Endothelial cell of umbilical vein (primary cell): ENCODE measurements around the gene EPS15.

Source experiments
- CTCF ChIP-seq, 2 donors: IDR thresholded peaks; 1 replicate in 1 of 2; 2 replicates in 1 of 2; pipeline ENCODE4 v1.5.1; 2011; ENCODE audit warnings: low read length in 2 of 2, mild to moderate bottlenecking in 2 of 2, moderate library complexity in 2 of 2, control low read depth in 1 of 2, inconsistent platforms in 1 of 2, low read depth in 1 of 2; ENCODE audit not compliant: insufficient read depth in 1 of 2; ENCODE audit errors: extremely low read depth in 1 of 2
- EZH2 ChIP-seq: IDR thresholded peaks from 2 replicates; pipeline ENCODE4 v1.6.1; 2012; ENCODE audit warnings: borderline replicate concordance, low read depth, mild to moderate bottlenecking, moderate library complexity, low read length, inconsistent platforms; ENCODE audit not compliant: severe bottlenecking
- GATA2 ChIP-seq: IDR thresholded peaks from 2 replicates; pipeline ENCODE4 v1.7.0; 2011; ENCODE audit warnings: low read depth, mild to moderate bottlenecking, moderate library complexity, mixed read lengths, low read length; ENCODE audit not compliant: insufficient read length, insufficient read depth
- JUN ChIP-seq: IDR thresholded peaks from 2 replicates; pipeline ENCODE4 v1.6.1; 2011; ENCODE audit warnings: borderline replicate concordance, low read depth; ENCODE audit not compliant: insufficient read length, insufficient read depth
- MAX ChIP-seq: IDR thresholded peaks from 2 replicates; pipeline ENCODE4 v1.6.1; 2011; ENCODE audit not compliant: insufficient read depth, insufficient read length
- MYC ChIP-seq: IDR thresholded peaks from one replicate; pipeline ENCODE4 v1.6.1; 2011; ENCODE audit warnings: mild to moderate bottlenecking, low read depth, low read length
- POLR2A ChIP-seq: IDR thresholded peaks from 2 replicates; pipeline ENCODE4 v1.6.1; 2012; ENCODE audit warnings: low read depth, mild to moderate bottlenecking, control low read depth, low read length
- POLR2AphosphoS5 ChIP-seq: IDR thresholded peaks from 2 replicates; pipeline ENCODE4 v1.6.1; 2012; ENCODE audit warnings: low read depth, mild to moderate bottlenecking, control low read depth, low read length, moderate library complexity; ENCODE audit not compliant: insufficient read depth

- TF ChIP-seq CTCF (IDR thresholded peaks at IDR 0.05; ENCODE audit: extremely low read depth in 1 of 2, insufficient read depth in 1 of 2, low read depth in 1 of 2, low read length in 2 of 2) = no peak
- TF ChIP-seq GATA2 = no peak
- no peak for TF ChIP-seq POLR2A
- no peak for TF ChIP-seq EZH2
- no peak for TF ChIP-seq MAX
- TF ChIP-seq POLR2AphosphoS5 = no peak
- TF ChIP-seq JUN = no peak
- no peak for TF ChIP-seq MYC
These were observed 40.4 kb upstream of the EPS15 start for GRCh38 chr1:51559501-51559900.
